Endodermal cell (in vitro differentiated cells): Measurements from ENCODE around the gene BEST4. TPM values are rescaled to one million over a fixed set of nuclear protein-coding genes. Genes with fewer than 3 reads are reported as not detected.

ENCODE experiments used
- DNase-seq: peaks from one replicate; pipeline ENCODE4 v3.0.0-alpha.2; 2017
- H3K27ac ChIP-seq: 2 replicates; pipeline ENCODE4 v1.5.1; 2013; ENCODE audit warnings: mild to moderate bottlenecking, low read depth, low read length, moderate library complexity
- H3K27me3 ChIP-seq: 2 replicates; pipeline ENCODE4 v1.6.1; 2013; ENCODE audit warnings: mild to moderate bottlenecking, low read length, moderate library complexity; ENCODE audit not compliant: insufficient read depth, control insufficient read depth, poor library complexity, severe bottlenecking
- H3K36me3 ChIP-seq: 2 replicates; pipeline ENCODE4 v1.7.0; 2013; ENCODE audit warnings: mild to moderate bottlenecking, low read length, moderate library complexity; ENCODE audit not compliant: control insufficient read depth, insufficient read depth
- H3K4me1 ChIP-seq: one replicate; pipeline ENCODE4 v1.7.0; 2013; ENCODE audit warnings: low read length; ENCODE audit not compliant: control insufficient read depth, insufficient read depth
- H3K4me3 ChIP-seq: 2 replicates; pipeline ENCODE4 v1.5.1; 2013; ENCODE audit warnings: mild to moderate bottlenecking, low read length, moderate library complexity
- H3K9ac ChIP-seq: 2 replicates; pipeline ENCODE4 v1.6.1; 2013; ENCODE audit warnings: mild to moderate bottlenecking, low read length, moderate library complexity; ENCODE audit not compliant: poor library complexity, severe bottlenecking; ENCODE audit errors: extremely low read depth
- H3K9me3 ChIP-seq: 2 replicates; pipeline ENCODE4 v1.6.1; 2013; ENCODE audit warnings: mild to moderate bottlenecking, low read length, moderate library complexity; ENCODE audit not compliant: control insufficient read depth
- H3K27ac Mint-ChIP-seq: 2 replicates; pipeline ENCODE4 v1.8.0; 2020; ENCODE audit warnings: mixed read lengths
- H3K27me3 Mint-ChIP-seq: 2 replicates; pipeline ENCODE4 v1.8.0; 2021; ENCODE audit warnings: mild to moderate bottlenecking, mixed read lengths; ENCODE audit not compliant: insufficient read depth
- H3K36me3 Mint-ChIP-seq: 2 replicates; pipeline ENCODE4 v1.8.0; 2020; ENCODE audit warnings: low read depth, mixed read lengths
- H3K4me1 Mint-ChIP-seq: 2 replicates; pipeline ENCODE4 v1.8.0; 2020; ENCODE audit warnings: mixed read lengths
- H3K4me3 Mint-ChIP-seq: 2 replicates; pipeline ENCODE4 v1.8.0; 2020; ENCODE audit warnings: mild to moderate bottlenecking, moderate library complexity, mixed read lengths
- H3K9me3 Mint-ChIP-seq: 2 replicates; pipeline ENCODE4 v1.8.0; 2020; ENCODE audit warnings: mild to moderate bottlenecking, mixed read lengths
- CTCF ChIP-seq: fragments of 200-600 bp; sonication (generic); conservative IDR thresholded peaks from 2 replicates; pipeline ENCODE4 v1.5.0; 2021; ENCODE audit warnings: antibody characterized with exemption, mild to moderate bottlenecking
- WGBS, 2 experiments: methylation state at CpG; one replicate each; pipeline versions ENCODE4 v1.1.5 to v1.1.7; 2013; ENCODE audit warnings: missing lambda C conversion rate in 2 of 2, mixed read lengths in 1 of 2; ENCODE audit not compliant: insufficient coverage in 1 of 2, insufficient read length in 1 of 2; 5-methylcytosine and 5-hydroxymethylcytosine counted together
- total RNA-seq, 2 donors: library from RNA; stranded (reverse); fragmentation: NEBNext Ultra II Directional in 1 of 2; extraction: Animal tissue kit (Norgen Biotek cat#: 25700) in 1 of 2; gene quantifications; 2 replicates in 1 of 2; 3 replicates in 1 of 2; pipeline ENCODE4 v1.2.1, GENCODE V29; 2021

BEST4 gene
- total RNA-seq, 2 donors from 2014 or later: 1.6 to 2.3 TPM

GRCh38 chr1:44810101-44810761 lies 22.3 kb upstream of the BEST4 start:
- 90 to 94% methylated on average over 5 to 12 of the region's 12 CpGs for WGBS, 2 experiments
- peak; percentile 41 for DNase-seq
- Histone ChIP-seq H3K36me3 (peaks cover 7% of the 10 kb centered on the region), H3K9ac (no peak overlapping the region), H3K27me3 (no peaks in the 10 kb centered on the region), H3K27ac (no peak overlapping the region), H3K9me3 (no peaks in the 10 kb centered on the region), H3K4me3 (no peak overlapping the region), H3K4me1 (peaks cover 32% of the 10 kb centered on the region)
- H3K9me3 Mint-ChIP-seq: no peaks in the 10 kb centered on the region
- H3K36me3 Mint-ChIP-seq: peaks cover 6% of the 10 kb centered on the region
- no peak for TF ChIP-seq CTCF
- no peak overlapping the region for H3K4me3 Mint-ChIP-seq
- no peak overlapping the region for H3K27ac Mint-ChIP-seq
- H3K4me1 Mint-ChIP-seq: peaks cover 38% of the 10 kb centered on the region
- H3K27me3 Mint-ChIP-seq: peaks cover 5% of the 10 kb centered on the region

DNA sequence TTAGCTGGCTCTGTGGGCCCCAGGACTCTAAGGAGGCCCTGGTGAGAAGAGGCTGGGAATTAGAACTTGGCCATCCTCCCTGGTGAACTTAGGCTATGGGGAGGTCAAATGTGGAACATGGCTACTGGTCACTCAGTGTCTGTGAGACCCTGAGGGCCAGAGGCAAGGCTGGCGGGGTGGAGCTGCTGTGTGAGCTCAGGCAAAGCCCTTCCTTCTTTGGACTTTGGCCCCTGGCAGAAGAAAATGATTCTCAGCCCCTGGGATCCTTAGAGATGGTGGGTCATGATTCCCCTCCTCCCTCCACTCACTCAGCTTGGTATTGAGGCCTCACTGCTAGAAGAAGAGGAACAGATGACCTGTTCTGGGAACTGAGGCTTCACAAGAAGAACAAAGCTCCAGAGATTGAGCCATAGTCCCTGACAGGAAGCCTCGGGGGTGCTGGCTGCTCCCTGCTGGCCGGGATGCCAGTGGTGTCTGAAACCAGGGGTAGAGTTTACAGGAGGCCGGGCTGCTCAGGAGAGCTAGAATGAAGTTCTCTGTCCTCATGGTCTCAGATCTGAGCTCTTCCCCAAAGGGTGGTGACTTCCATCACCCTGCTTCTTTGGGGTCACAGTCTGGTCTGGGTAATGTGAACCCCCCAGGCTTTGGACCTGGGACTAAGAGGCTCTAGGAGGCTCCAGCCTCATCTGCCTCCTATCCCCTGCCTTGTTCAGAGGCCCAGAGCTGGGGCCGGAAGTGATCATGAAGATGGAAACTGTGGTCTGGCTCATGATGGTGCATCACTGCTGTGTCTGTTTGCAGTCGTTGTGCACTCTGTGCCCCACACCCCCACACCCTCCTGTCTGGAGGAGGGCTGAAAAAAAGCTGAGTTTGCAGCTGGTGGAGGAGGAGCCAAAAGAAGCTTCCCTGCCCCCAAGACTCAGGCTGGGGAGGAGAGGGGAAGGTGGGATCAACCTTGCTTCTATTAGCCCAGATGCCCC lies 21.3 kb upstream of the BEST4 start:
- peak overlapping the region; percentile 99 for H3K27ac Mint-ChIP-seq
- peaks cover 13% of the 10 kb centered on the region for H3K36me3 ChIP-seq
- peaks cover 32% of the 10 kb centered on the region for H3K4me1 ChIP-seq
- H3K27me3 ChIP-seq: no peaks in the 10 kb centered on the region
- H3K9me3 ChIP-seq: no peaks in the 10 kb centered on the region
- H3K27ac ChIP-seq: peak overlapping the region; percentile 87
- WGBS, 2 experiments: 43 to 79% methylated on average over 1 to 5 of the region's 6 CpGs
- H3K36me3 Mint-ChIP-seq: peaks cover 5% of the 10 kb centered on the region
- TF ChIP-seq CTCF: no peak
- H3K4me3 Mint-ChIP-seq: peak overlapping the region; percentile 51
- peak overlapping the region; percentile 67 for H3K4me3 ChIP-seq
- no peaks in the 10 kb centered on the region for H3K9me3 Mint-ChIP-seq
- peaks cover 33% of the 10 kb centered on the region for H3K4me1 Mint-ChIP-seq
- peaks cover 5% of the 10 kb centered on the region for H3K27me3 Mint-ChIP-seq
- DNase-seq: peak; percentile 67
- peak overlapping the region; percentile 59 for H3K9ac ChIP-seq

- DNase-seq: peak; percentile 94
- Mint-ChIP-seq H3K36me3 (peaks cover 9% of the 10 kb centered on the region), H3K4me3 (peak within 1 kb of the TSS; percentile 51), H3K4me1 (peaks cover 33% of the 10 kb centered on the region), H3K27ac (peak within 1 kb of the TSS; percentile 99), H3K9me3 (no peaks in the 10 kb centered on the region), H3K27me3 (peaks cover 5% of the 10 kb centered on the region)
- H3K36me3 ChIP-seq: peaks cover 22% of the 10 kb centered on the region
- H3K9ac ChIP-seq: peak within 1 kb of the TSS; percentile 59
- H3K27ac ChIP-seq: peak within 1 kb of the TSS; percentile 87
- no peaks in the 10 kb centered on the region for H3K27me3 ChIP-seq
- 37 to 43% methylated on average over 18 to 23 of the region's 23 CpGs for WGBS, 2 experiments
- no peaks in the 10 kb centered on the region for H3K9me3 ChIP-seq
- H3K4me3 ChIP-seq: peak within 1 kb of the TSS; percentile 67
- peaks cover 32% of the 10 kb centered on the region for H3K4me1 ChIP-seq
- TF ChIP-seq CTCF: no peak
These were observed 20.3 kb upstream of the BEST4 start, which contains the start of gene BTBD19 for GRCh38 chr1:44808063-44808937. TSS of gene BTBD19 (plus strand) at chr1:44808523. CDS start at chr1:44808821, 298 bp downstream.
